H54 (cell line): Measurements from ENCODE around the gene EWSR1.
A peak's percentile ranks its signal among the peaks of the same experiment; 100 is the strongest.
"Not testable (repeated sequence)": the region's sequence is repeated elsewhere in the genome, so short reads cannot be mapped to it uniquely, and the experiment has no call there.

Experiments
- DNase-seq: peaks from one replicate; pipeline ENCODE4 v3.0.0; 2011; ENCODE audit warnings: low spot score, mixed read lengths; ENCODE audit not compliant: insufficient read length
- FAIRE-seq: peaks from 3 replicates; lab custom pipeline; 2011; peaks lifted over from hg19 to GRCh38; lab: Jason Lieb, UNC
- POLR2A ChIP-seq: IDR thresholded peaks from 2 replicates; pipeline ENCODE4 v1.6.1; 2011; ENCODE audit warnings: low read depth, mild to moderate bottlenecking, low read length

EWSR1 gene, protein sequence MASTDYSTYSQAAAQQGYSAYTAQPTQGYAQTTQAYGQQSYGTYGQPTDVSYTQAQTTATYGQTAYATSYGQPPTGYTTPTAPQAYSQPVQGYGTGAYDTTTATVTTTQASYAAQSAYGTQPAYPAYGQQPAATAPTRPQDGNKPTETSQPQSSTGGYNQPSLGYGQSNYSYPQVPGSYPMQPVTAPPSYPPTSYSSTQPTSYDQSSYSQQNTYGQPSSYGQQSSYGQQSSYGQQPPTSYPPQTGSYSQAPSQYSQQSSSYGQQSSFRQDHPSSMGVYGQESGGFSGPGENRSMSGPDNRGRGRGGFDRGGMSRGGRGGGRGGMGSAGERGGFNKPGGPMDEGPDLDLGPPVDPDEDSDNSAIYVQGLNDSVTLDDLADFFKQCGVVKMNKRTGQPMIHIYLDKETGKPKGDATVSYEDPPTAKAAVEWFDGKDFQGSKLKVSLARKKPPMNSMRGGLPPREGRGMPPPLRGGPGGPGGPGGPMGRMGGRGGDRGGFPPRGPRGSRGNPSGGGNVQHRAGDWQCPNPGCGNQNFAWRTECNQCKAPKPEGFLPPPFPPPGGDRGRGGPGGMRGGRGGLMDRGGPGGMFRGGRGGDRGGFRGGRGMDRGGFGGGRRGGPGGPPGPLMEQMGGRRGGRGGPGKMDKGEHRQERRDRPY

DNA sequence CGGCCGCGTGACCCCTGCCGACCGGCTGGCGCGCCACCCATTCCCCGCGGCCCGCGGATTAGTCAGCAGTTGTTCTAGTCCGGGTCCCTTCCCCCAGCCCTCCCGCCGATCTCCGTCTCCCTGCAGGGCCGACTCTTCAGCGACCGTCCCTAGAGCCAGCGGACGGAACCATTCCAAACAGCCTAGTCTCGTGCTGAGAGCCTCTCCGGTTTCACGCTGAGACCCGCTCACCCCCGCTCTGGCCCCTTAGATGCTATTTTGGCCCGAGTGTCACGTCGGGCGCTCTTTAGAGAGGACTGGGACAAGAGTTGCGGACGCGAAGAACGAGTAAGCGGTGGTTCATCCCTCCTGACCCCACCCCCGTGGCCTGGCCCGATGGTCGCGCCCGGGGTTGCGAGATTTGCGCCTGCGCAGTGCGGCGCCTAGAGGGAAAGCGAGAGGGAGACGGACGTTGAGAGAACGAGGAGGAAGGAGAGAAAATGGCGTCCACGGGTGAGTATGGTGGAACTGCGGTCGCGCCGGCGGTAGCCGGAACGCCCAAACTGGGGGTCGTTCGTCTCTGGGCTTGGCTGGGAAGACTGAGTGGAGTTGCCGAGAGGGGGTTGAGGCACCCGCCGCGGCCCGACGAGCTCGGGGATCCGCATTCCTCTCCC lies at the start of gene EWSR1, which contains the start of gene RHBDD3:
EWSR1 (plus strand) TSS at position 411 of the 653 bp plus-strand sequence; CDS start at position 480, 69 bp downstream.
RHBDD3 (minus strand) TSS at position 124 of the 653 bp plus-strand sequence. CDS start 2,355 bp downstream, outside the sequence.
- TF ChIP-seq POLR2A, result peak; percentile 59
- DNase-seq, result peak; percentile 71
- FAIRE-seq, result no peak

DNA sequence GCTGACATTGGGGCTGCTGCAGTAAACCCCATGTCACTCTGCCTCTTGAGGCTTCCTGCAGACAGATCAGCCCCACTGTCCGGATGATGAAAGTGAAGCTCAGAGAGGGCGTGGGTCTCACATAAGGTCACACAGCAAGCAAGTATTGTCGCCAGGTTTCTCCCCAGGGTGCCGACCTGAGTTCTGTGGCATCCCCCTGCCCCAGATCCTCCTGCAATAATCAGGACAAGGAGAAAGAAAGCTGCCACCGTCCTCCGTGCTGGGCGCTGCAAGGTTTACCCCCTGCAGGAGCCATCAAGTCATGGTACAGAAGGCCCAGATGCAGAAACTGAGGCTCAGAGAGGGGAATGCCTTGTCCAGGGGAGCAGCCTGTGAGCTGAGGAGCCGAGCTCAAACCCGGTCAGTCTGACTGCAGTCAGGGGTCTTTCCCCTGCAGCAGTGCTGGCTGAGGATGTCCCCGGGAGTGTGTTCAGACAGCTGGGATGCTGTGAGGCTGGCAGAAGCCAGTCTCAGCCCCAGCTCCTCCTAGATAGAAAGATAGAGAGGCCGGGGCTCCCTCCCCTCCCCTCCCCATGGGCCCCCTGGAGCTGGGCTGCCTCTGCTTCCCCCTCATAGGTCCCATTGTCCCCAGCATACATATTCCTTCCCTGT lies 49.2 kb upstream of the EWSR1 start:
- FAIRE-seq (no peak), DNase-seq (no peak)
- no peak for TF ChIP-seq POLR2A

DNA sequence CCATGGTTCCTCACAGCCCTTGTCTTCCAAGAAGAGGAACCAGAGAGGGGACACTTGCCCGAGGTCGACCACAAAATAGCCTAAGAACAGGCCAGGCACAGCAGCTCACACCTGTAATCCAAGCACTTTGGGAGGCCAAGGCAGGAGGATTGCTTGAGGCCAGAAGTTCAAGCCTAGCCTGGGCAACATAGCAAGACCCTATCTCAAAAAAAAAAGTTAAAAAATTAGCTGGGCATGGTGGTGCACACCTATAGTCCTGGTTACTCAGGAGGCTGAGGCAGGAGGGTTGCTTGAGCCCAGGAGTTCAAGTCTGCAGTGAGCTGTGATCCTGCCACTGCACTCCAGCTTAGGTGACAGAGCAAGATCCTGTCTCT lies 48.7 kb upstream of the EWSR1 start:
- FAIRE-seq, result not testable (repeated sequence)

DNA sequence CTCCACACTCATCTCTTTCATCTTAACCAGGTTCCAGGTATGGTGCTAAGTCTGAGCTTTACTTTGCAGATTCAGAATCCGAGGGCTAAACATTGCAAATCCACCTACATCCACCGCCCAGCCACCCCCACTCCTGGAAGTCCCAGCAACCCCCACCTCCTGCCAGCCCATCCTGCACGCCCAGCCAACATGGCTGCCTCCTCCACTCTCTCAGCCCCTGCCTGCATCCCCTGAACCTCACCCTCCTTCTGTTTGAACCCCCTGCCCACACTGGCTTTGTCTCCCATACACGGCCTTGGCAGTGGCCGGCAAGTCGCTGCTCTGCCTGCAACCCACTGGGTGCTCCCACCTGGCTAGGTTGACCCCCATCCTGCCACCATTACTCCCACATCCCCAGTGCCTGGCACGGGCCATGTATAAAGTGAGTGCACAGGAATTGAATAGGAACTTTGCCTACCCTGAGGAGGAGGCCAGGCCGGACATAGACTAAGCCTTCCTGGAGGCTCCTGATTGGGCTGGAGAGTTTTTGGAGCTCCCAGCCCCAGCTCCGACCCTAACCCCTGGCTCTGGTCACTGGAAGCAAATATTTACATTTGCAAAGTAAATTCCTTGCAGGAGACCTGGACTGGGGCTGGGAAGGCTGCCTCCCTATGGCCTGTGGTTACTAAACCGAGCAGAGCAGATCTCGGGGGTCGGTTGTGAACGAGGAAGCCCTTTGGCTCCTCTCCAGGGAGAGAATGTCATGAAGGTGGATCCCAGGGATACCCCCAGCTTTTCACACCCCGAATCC lies 48.0 kb upstream of the EWSR1 start:
- FAIRE-seq (no peak), DNase-seq (no peak)
- no peak for TF ChIP-seq POLR2A

More for the DNA sequence above, 48.7 kb upstream of the EWSR1 start:
- DNase-seq, result not testable (repeated sequence)

DNA sequence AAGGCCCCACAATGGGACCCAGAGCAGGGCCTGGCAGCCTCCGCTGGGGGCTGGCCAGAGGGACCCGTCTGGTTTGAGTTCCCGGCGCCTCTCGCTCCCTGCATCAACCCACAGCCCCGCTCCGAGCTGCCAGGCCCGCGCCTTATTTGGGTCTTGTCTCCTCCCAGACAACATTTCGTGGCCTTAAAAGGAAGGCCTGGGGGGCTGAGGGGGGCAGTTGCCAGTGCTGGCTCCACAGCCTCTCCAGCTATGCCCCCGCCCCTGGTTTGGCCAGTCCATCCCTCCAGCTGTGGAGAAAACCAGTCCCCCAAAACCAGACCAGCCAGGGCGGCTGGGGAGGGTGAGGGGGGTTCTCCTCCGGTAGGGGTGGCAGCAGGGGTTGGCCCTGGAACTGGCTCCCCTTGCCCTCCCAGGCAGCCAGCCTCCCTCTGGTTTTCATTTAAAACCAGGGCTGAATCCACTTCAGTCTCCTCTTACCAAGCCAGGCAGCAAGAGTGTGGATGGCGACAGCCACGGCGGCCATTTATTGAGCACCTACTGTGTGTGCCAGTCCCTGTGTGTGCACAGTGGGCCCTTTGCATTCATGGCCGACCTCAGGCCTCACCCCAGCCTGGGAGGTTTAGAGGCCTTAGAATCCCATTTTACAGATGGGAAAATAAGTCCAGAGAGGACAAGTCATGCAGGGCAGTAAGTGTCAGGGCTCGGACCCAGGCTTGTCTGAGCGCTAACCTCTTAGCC lies 43.8 kb upstream of the EWSR1 start:
- FAIRE-seq, result no peak
- no peak for TF ChIP-seq POLR2A
- DNase-seq, result no peak

DNA sequence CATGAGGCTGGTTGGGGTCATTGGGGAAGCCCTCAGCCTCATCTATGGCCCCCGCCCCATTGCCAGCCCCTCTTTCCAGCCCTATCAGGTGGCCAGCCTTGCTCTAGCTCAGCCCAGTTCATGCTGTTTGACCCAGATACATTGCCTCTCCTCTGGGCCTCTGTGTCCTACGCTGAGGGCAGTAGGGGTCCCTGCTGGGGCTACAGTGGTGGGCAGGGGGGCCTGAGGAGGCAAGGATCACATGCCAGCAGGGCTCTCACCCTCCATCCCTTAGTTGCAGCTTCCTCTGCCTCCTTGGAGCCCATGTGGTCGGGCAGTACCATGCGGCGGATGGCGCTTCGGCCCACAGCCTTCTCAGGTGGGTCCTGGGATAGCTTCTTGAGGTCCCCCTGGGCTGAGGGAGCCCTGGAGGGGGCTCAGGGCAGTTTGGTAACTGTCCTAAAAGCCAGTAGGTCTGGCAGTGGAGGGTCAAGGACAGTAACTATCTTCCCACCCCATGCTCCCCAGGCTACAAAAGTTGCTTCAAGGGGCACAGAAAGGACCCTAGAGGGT lies 43.1 kb upstream of the EWSR1 start:
- FAIRE-seq (no peak), DNase-seq (no peak)
- TF ChIP-seq POLR2A, result no peak

DNA sequence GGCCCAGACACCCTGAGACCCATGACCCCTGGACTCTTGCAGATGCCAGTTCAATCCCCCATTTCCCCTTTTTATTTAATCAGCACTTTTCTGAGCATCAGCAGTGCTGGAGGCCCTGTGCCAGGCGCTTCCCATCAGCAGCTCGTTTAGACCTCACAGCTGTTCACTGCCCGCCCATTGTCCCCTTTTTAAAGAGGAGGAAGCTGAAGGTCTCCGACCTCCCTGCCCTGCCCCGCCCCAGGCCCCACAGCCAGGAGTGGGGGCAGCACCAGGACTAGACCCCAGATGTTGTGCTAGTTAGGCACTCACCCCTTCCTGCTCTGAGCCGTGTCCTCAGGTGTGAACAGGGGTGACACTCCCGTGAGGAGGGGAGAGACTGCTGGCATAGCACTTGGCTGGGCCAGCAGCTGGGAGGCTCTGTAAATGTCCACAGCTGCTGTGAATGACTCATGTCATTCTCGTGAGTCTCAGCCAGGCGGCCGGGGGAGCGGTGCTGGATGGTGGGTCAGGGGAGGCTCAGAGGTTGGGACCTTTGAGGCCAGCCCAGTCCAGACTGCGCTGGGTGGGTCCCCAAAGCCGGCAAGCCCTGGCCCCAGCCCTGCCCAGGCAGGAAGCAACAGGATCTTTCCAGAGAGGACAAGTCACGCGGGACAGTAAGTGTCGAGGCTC lies 42.5 kb upstream of the EWSR1 start:
- no peak for TF ChIP-seq POLR2A
- DNase-seq, result peak; percentile 35
- FAIRE-seq, result no peak

DNA sequence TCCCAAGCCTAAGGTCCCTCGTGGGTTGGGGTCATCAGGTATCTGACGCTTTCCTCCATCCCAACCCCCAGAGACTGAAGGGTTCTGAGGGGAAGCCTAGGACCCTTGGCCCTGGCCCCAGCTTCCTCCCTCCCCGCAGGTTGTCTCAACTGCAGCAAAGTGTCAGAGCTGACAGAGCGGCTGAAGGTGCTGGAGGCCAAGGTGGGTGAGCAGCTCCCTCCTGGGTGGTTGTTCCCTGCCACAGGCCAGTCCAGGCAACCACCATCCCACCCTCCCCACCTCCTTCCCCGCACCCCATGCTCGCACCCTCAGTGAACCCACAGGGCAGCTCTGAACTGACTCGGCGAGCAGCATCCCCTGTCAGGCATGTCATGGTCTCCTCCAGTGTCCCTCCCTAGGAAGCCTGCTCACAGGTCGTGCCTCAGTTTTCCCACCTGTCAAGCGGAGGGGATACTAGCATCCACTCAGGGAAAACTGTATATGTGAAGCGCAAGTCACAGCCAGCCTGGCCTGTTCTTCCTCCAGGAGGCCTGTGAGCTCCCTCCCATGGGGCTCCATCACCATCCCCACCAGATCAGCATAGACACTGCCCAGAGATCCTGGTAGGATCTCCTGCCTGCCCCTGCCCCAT lies 41.6 kb upstream of the EWSR1 start:
- FAIRE-seq (no peak), DNase-seq (no peak)
- no peak for TF ChIP-seq POLR2A

DNA sequence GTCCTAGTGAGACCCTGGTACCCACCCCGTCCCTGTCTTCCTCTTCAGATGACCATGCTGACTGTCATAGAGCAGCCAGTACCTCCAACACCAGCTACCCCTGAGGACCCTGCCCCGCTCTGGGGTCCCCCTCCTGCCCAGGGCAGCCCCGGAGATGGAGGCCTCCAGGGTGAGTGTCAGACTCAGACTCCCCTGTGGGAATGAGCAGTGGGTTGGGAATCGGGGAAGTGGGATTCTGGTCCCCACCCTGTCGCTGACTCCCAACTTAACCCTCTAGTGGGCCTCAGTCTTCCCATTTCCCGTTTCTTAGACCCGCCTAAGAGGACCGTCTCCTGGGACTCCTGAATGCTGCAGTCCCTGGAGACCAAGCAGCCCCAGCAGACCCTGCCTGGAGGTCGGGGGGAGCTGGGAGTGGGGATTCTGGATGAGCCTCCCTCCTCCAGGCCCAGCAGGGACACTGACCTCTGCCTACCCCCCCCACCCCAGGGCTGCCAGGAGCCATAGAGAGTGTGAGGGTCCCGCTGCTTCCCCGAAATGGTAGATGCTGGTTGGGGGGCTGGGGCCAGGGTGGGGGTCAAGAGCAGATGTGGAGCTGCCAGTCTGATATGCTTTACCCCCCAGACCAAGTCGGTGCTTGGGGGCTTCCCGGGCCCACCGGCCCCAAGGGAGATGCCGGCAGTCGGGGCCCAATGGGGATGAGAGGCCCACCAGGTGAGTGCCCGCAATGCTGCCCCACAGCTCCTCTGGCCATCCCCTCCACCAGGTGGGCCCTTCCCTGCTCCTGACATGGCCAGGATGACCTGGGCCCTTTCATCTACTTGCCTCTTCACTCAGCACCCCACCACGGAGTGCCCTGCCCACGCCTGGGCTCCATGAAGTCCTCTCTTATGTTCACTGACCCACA lies 36.8 kb upstream of the EWSR1 start:
- TF ChIP-seq POLR2A, result no peak
- DNase-seq, result no peak
- no peak for FAIRE-seq
